H1 (cell line): Measurements from ENCODE around the gene SMLR1. TPM values are rescaled to one million over a fixed set of nuclear protein-coding genes. Genes with fewer than 3 reads are reported as not detected.

Experiments
- GABPA ChIP-seq: IDR thresholded peaks from 2 replicates; pipeline ENCODE4 v1.6.1; 2011; ENCODE audit warnings: mild to moderate bottlenecking, low read length, moderate library complexity, borderline replicate concordance; ENCODE audit not compliant: insufficient read depth
- NANOG ChIP-seq: IDR thresholded peaks from 2 replicates; pipeline ENCODE4 v1.6.1; 2011; ENCODE audit warnings: low read length, low read depth, mild to moderate bottlenecking, inconsistent platforms; ENCODE audit not compliant: insufficient read depth, poor library complexity, severe bottlenecking
- TEAD4 ChIP-seq: IDR thresholded peaks from 2 replicates; pipeline ENCODE4 v1.6.1; 2012; ENCODE audit warnings: low read depth, low read length, inconsistent platforms, mixed read lengths
- polyA plus RNA-seq, 7 experiments: library from polyadenylated mRNA; depleted of rRNA in 3 of 7; stranded (reverse) in 5 of 7; unstranded in 2 of 7; fragments of >200 nt in 5 of 7; fragments of 200-250 nt in 2 of 7; gene quantifications; 1 replicate in 5 of 7; 2 replicates in 1 of 7; 4 replicates in 1 of 7; pipeline versions ENCODE4 v1.2.1 to v1.2.3, GENCODE V29; 2011 to 2013; ENCODE audit warnings: missing spikeins in 2 of 7, mixed read lengths in 2 of 7
- total RNA-seq: library from RNA; stranded (reverse); fragmentation: NEBNext Ultra II Directional; extraction: Animal tissue kit (Norgen Biotek cat#: 25700); gene quantifications from 2 replicates; pipeline ENCODE4 v1.2.1, GENCODE V29; 2021

SMLR1 gene
- total and polyA plus RNA-seq, 2 of the 8 experiments (the other 6 are each of a cell fraction or from before 2014, with no cell fraction given) = not detected

DNA sequence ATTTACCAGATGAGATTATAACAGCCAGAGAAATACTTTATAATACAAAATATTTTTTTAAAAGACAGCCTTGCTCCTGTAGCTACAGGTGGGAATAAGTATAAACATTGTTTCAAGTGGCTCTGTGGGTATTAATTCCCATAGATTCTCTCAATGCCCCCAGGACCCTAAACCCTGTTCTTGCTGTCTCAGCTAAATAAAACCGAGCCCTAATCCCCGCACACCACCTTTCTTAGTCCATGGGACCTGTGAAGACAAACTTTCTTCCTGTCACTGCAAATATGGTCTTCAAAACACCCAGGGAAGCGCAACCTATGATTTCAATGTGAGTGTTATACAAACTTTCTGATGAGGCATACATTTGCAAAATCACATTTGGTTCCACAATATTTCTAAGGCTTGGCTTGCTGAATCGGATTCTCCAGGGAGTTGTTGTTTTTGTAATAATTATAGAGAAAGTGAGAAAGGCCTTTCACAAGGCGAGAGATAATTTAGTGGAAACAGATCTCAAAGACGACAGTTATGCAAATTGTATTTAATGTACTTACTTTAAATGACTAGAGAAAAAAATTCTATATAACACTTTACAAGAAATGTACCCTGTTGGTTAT, 11.1 kb downstream of the SMLR1 start (continued):
- TF ChIP-seq NANOG (no peak), TEAD4 (no peak), GABPA (no peak)
